PFSK-1 (cell line): ENCODE data around the gene TPSD1.
"Not testable (repeated sequence)": the region's sequence is repeated elsewhere in the genome, so short reads cannot be mapped to it uniquely, and the experiment has no call there.

Experiments
- FOXP2 ChIP-seq: optimal IDR thresholded peaks from 2 replicates; pipeline ENCODE3; 2011; ENCODE audit warnings: borderline replicate concordance, control low read depth, inconsistent platforms; ENCODE audit not compliant: insufficient read depth; ENCODE audit errors: extremely low read length, extremely low read depth
- POLR2AphosphoS5 ChIP-seq: IDR thresholded peaks from 2 replicates; pipeline ENCODE4 v1.6.1; 2012; ENCODE audit warnings: low read depth, mild to moderate bottlenecking, control low read depth, low read length, moderate library complexity
- SIN3A ChIP-seq: IDR thresholded peaks from 2 replicates; pipeline ENCODE4 v1.6.1; 2012; ENCODE audit warnings: mild to moderate bottlenecking, low read length, moderate library complexity, borderline replicate concordance; ENCODE audit not compliant: insufficient read depth
- TAF1 ChIP-seq: IDR thresholded peaks from 2 replicates; pipeline ENCODE4 v1.6.1; 2012; ENCODE audit warnings: low read length, control low read depth, borderline replicate concordance; ENCODE audit not compliant: insufficient read depth
- TF ChIP-seq, protein P1 (sequence below), 2 experiments: IDR thresholded peaks; 2 replicates each; pipeline versions ENCODE4 v1.6.1 to v1.8.0; 2011 to 2012; ENCODE audit warnings: low read depth in 2 of 2, low read length in 2 of 2, control low read depth in 1 of 2, inconsistent platforms in 1 of 2, mild to moderate bottlenecking in 1 of 2, moderate library complexity in 1 of 2; ENCODE audit not compliant: insufficient read depth in 1 of 2

TPSD1 gene

DNA sequence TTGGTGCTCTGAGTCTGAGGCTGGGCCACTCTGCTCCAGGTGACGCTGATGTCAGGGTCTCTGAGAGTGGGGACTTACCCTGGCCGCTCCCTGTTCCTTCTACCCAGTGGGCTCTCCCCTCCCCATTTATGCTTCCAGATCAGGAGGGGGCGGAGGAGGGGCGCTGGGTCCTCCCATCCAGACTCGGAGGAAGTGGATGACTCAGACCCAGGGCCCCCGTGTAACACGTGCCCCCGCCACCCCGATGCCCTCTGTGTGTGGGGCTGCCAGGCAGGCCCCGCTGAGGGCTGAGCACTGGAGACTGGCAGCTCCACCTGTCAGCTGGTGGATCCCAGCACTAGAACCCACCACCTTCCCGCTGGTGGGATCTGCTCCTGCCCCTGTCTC is 25.8 kb upstream of the TPSD1 start, which contains the start of gene TPSB2:
Gene TPSB2 (minus strand): TSS at position 101 of the 387 bp plus-strand sequence. CDS start 233 bp downstream, outside the sequence.
- TF ChIP-seq SIN3A, FOXP2: not testable (repeated sequence)
- TF ChIP-seq, protein P1, sequence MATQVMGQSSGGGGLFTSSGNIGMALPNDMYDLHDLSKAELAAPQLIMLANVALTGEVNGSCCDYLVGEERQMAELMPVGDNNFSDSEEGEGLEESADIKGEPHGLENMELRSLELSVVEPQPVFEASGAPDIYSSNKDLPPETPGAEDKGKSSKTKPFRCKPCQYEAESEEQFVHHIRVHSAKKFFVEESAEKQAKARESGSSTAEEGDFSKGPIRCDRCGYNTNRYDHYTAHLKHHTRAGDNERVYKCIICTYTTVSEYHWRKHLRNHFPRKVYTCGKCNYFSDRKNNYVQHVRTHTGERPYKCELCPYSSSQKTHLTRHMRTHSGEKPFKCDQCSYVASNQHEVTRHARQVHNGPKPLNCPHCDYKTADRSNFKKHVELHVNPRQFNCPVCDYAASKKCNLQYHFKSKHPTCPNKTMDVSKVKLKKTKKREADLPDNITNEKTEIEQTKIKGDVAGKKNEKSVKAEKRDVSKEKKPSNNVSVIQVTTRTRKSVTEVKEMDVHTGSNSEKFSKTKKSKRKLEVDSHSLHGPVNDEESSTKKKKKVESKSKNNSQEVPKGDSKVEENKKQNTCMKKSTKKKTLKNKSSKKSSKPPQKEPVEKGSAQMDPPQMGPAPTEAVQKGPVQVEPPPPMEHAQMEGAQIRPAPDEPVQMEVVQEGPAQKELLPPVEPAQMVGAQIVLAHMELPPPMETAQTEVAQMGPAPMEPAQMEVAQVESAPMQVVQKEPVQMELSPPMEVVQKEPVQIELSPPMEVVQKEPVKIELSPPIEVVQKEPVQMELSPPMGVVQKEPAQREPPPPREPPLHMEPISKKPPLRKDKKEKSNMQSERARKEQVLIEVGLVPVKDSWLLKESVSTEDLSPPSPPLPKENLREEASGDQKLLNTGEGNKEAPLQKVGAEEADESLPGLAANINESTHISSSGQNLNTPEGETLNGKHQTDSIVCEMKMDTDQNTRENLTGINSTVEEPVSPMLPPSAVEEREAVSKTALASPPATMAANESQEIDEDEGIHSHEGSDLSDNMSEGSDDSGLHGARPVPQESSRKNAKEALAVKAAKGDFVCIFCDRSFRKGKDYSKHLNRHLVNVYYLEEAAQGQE (IDR thresholded peaks at IDR 0.05; ENCODE audit: insufficient read depth in 1 of 2, low read depth in 2 of 2, low read length in 2 of 2) = not testable (repeated sequence)

DNA sequence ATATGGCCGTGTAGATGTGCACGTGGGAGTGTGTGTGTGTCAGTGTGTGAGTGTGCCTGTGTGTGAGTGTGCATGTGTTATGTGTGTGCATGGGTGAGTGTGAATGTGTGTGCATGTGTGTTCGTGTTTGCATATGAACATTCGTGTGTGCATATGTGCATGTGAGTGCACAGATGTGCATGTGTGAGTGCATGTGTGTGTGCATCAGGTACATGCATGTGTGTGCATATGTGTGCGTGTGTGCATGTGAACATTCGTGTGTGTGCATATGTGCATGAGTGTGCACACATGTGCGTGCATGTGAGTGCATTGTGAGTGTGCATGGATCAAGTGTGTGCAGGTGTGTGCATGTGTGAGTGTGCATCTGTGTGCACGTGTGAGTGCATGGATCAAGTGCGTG is 17.9 kb upstream of the TPSD1 start:
- TF ChIP-seq POLR2AphosphoS5 (no peak), TAF1 (no peak), SIN3A (no peak), FOXP2 (no peak)
- TF ChIP-seq, protein P1 (IDR thresholded peaks at IDR 0.05; ENCODE audit: insufficient read depth in 1 of 2, low read depth in 2 of 2, low read length in 2 of 2) = no peak

DNA sequence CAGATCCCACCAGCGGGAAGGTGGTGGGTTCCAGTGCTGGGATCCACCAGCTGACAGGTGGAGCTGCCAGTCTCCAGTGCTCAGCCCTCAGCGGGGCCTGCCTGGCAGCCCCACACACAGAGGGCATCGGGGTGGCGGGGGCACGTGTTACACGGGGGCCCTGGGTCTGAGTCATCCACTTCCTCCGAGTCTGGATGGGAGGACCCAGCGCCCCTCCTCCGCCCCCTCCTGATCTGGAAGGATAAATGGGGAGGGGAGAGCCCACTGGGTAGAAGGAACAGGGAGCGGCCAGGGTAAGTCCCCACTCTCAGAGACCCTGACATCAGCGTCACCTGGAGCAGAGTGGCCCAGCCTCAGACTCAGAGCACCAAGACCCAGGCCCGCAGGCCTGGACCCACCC is 15.4 kb upstream of the TPSD1 start, which contains the start of gene TPSAB1:
Gene TPSAB1 (plus strand): TSS at position 270 of the 400 bp plus-strand sequence. CDS start 234 bp downstream, outside the sequence.
- TF ChIP-seq FOXP2, TAF1: not testable (repeated sequence)
- TF ChIP-seq, protein P1 (IDR thresholded peaks at IDR 0.05; ENCODE audit: insufficient read depth in 1 of 2, low read depth in 2 of 2, low read length in 2 of 2) = not testable (repeated sequence)

DNA sequence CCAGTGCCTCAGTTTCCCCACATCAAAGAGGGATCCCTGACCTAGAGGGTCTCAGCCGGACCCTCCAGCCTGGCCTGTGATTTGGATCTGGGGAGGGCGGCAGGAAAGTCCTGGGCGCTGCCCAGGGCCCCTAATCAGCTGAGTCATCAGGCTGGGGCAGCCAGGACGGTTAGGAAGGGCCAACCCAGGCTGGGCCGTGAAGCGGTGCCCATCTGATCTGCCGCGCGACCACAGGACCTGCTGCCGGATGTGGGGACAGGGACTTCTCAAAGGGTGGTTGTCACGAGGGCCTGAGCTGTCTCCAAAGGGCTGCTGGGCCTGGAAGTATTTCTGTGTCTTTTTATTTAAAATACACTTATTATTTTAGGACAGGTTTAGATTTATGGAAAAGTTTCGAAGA is 11.0 kb upstream of the TPSD1 start:
- TF ChIP-seq FOXP2 (no peak), POLR2AphosphoS5 (no peak), SIN3A (no peak)
- TF ChIP-seq, protein P1 (IDR thresholded peaks at IDR 0.05; ENCODE audit: insufficient read depth in 1 of 2, low read depth in 2 of 2, low read length in 2 of 2) = no peak

DNA sequence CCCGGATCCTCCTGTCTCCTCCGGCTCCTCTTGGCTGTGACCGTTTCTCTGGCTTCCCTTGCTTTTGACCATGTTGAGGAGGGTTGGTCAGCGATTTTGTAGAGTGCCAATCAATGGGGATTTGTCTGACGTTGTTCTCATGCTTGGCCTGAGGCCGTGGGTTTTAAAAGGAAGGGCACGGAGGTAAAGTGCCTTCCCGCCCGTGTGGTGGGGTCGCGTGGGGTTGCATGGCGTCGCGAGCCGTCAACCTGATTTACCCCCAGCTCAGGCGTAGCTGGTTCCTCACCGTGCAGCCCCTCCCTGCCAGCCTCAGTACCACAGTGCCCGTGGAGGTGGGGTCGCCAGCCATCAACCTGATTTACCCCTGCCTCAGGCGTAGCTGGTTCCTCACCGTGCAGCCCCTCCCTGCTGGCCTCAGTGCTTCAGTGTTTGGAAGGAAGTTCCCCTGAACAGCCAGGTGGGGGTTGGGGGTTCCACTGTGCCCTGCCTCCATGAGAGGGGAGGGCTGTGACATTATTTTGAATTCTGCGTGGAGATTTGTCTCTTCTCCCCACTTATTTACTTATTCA is 10.3 kb upstream of the TPSD1 start:
- TF ChIP-seq, protein P1 (IDR thresholded peaks at IDR 0.05; ENCODE audit: insufficient read depth in 1 of 2, low read depth in 2 of 2, low read length in 2 of 2) = no peak
- no peak for TF ChIP-seq SIN3A
- no peak for TF ChIP-seq POLR2AphosphoS5
- TF ChIP-seq TAF1 = no peak
- TF ChIP-seq FOXP2 = no peak
